ENCODE data around the gene WNT2.
"Not testable (repeated sequence)": the region's sequence is repeated elsewhere in the genome, so short reads cannot be mapped to it uniquely, and the experiment has no call there.

WNT2 gene

DNA sequence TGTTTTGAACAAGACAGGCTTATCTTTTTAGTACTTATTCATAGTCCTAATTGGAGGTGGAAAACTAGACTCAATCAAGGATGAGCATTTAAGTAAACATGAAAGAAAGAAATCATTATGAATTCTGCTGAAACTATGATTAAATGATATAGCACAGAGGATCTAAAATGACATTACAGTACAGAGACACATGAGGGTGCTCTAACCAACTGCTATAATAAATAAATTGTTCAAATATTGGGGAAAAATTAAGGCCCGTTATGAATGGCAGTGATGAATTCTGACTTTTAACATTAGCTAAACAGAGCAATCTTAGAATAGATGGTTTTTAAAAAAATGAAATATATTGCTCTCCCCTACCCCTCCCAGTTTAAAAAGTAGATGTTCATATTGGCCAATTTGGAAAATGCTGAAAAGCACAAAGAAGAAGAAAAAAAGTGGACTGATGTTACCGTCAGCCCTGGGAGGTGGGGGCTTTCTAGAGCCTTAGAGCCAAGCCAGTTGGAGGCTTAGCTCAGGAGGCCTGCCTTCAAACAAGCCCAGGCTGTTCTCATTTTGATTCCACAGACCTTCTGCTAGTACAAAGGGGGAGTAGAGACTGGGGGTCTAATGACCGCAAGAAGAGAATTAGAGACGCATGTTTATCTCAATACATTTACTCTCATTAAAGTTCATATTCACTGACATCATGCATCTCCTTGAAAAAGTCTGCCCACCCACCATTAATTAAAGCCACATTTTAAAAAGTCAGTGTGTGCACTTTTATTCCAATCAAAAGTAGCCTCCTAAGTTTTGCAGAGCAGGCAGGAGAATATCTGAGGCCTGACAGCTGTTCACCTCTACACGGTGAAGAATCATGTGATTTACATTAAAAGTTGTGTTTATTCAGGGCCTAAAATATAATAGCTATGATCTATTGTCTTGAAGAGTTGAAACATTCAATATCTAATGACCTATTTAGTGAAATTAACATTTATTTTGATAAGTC is 10.0 kb downstream of the WNT2 start:
- H3K4me3 ChIP-seq (ENCODE audit: low read depth, low read length) = no peak overlapping the region

DNA sequence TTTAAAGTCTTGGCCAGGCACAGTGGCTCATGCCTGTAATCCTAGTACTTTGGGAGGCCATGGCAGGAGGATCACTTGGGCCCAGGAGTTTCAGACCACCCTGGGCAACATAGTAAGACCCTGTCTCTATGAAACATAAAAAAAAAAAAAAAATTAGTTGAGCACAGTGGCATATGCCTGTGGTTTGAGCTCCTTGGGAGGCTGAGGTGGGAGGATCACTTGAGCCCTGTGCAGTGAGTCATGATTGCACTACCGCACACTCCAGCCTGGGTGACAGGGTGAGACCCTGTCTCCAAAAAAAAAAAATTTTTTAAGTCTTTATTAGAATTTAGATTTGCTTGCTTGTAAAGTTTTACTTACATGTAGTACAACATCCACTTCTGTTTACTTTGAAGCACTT is 14.0 kb downstream of the WNT2 start:
- no peak overlapping the region for H3K4me3 ChIP-seq (ENCODE audit: low read depth, low read length)

DNA sequence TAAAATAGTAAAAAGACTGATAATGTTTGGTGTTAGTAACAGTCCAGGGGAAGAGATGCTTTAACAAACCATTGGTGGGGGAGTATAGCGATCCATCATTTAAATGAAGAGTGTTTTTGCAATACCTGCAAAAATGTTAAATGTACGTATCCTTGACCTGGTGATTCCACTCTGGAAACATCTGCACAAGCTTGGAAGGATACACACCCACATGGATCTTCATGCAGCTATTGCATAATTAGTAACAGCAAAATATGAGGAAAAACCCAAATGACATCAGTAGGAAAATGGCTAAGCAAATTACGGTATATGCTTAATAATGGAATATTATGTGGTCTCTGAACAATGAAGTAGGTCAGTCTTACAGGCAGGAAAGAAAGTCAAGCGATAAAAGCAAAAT is 20.5 kb downstream of the WNT2 start:
- H3K4me3 ChIP-seq (ENCODE audit: low read depth, low read length) = no peak overlapping the region

DNA sequence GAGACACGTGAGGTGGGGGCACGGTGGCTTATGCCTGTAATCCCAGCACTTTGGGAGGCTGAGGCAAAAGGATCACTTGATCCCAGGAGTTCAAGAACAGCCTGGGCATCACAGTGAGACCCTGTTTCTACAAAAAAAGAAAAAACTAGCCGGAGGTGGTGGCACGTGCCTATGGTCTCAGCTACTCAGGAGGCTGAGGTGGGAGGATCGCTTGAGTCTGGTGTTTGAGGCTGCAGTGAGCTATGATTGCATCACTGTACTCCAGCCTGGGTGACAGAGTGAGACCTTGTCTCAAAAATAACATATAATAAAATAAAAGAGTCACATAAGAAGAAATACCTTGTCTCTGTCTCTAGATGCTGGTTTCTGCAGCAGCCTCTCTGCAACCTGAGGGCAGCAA is 22.4 kb downstream of the WNT2 start:
- H3K4me3 ChIP-seq (ENCODE audit: low read depth, low read length) = not testable (repeated sequence)

DNA sequence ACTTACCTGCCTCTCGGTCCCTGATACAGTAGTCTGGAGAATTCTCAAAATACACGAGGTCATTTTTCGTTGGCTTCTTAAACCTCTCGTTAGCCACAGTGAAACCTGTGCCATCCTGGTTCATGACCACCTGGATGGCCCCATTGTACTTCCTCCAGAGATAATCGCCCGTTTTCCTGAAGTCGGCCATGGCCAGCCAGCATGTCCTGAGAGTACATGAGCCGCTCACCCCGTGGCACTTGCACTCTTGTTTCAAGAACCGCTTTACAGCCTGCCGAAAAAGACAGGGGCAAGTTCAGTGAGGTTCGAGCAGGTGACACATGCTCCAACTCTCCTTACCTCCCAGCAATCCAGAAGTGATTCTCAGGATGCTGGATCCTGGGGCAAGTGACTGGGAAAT is 25.3 kb downstream of the WNT2 start:
- no peak overlapping the region for H3K4me3 ChIP-seq (ENCODE audit: low read depth, low read length)

DNA sequence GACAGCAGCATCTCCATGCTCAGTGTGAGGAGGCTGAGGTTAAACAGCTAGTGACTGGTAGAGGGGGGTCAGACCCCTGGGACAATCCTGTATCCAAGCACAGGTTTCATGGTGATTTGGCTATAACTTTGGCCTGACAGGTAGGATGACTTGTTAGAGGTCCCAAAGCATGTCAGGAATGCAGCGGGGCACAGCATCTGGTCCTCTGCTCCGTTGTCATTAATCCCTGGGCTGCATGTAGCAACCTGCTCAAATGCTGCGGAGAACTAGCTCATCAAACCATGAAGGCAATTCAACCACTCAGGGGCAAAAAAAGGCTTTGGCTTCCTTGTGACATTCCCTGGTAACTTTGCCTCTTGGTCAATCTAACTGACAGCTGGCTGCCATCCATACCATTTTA is 26.8 kb downstream of the WNT2 start:
- H3K4me3 ChIP-seq (ENCODE audit: low read depth, low read length) = no peak overlapping the region

DNA sequence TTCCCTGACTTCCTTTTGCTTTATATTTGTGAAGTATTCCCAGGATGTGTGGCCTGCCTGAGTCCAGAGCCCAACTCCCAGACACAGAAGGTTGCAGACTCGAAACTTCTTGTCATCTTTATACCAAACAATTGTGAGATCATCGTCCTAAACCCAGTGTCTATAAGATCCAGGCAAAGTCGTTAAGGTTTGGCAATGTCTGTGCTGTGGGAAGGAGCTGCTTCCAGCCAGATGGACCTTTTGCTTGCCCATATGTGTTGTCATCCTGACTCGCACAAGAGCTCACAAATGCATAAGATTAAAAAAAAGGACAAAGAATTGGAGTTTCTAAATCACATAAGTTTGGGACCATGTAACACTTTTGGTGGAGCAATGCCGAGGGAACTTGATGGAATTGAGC is 37.0 kb downstream of the WNT2 start:
- H3K4me3 ChIP-seq (ENCODE audit: low read depth, low read length) = no peak overlapping the region

DNA sequence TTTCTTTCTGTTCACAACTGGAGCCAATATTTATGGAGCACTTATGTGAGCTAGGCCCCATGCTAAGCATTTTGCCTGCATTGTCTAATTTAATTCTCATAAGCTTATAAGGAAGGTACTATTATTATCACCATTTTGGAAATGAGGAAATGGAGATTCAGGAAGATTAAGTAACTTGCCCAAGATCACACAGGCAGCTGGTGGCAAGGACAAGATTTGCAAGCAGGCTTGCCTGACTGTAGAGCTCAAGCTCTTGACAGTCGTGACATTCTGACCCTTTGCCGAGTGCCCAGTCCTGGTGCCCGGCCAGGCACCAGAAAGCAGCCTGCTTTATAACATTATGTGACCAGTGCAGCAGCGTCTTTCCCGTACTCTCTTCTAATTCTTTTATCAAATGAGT is 38.2 kb downstream of the WNT2 start:
- H3K4me3 ChIP-seq (ENCODE audit: low read depth, low read length) = no peak overlapping the region

DNA sequence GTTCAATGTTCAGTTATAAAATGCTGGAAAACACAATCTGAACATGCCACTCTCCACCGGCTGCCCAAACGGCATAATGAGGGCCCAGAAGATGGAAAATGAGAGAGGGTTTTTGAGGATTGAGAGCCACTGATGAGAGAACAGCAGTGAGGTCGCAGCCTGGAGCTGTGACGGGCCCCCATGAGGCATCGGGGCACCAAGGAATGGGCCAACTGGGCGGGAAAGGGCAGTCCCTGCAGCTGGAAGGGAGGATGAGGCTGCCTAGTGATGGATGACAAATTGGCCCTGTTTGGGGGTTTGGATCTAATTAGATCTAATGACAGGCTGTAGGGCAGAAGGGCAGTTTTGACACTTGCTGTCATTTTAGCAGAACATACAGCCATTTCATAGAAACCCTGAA is 39.1 kb downstream of the WNT2 start:
- no peak overlapping the region for H3K4me3 ChIP-seq (ENCODE audit: low read depth, low read length)

DNA sequence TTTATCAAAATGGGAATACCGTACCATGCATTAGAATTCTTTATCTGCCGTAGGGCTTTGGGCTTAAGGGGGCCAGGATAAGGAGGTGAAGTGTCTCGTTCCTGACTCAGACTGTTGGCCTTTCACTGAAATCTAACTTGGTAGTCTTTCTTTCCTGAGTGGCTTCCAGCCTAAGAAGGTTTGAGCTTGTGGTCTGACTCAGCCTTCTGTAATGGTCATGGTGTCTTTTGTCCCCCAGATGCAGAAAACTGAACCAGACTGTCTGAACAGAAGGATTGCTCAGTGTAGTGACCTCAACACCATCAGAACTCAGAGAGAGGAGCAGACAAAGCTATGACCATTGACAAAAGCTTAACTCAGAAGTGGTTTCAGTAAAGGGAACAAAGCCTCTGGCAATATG is 39.5 kb downstream of the WNT2 start:
- no peak overlapping the region for H3K4me3 ChIP-seq (ENCODE audit: low read depth, low read length)

DNA sequence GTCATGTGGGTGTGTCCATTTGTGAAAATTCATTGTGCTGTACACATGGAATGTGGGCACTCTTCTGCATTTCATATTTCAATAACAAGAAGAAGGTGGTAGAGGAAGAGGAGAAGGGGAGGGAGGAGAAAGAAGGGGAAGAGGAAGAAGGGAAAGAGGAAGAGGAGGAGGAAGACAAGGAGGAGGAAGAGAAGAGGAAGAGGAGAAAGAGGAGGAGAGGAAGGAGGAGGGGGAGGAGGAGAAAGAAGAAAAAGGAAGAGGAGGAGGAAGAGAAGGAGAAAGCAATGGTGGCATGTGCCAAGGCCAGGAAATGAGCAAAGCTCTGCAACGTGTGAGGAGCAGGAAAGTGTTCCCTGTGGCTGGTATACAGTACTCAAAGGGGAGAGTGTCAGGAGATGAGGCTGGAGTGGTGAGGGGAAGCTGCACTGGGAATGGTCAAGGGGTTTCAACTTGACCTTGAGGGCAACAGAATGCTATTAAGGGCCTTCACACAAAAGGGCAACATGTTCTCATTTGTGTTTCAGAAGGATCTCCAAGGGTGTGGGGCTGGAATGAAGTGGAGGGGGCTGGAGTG is 40.5 kb downstream of the WNT2 start:
- H3K4me3 ChIP-seq (ENCODE audit: low read depth, low read length) = no peak overlapping the region

DNA sequence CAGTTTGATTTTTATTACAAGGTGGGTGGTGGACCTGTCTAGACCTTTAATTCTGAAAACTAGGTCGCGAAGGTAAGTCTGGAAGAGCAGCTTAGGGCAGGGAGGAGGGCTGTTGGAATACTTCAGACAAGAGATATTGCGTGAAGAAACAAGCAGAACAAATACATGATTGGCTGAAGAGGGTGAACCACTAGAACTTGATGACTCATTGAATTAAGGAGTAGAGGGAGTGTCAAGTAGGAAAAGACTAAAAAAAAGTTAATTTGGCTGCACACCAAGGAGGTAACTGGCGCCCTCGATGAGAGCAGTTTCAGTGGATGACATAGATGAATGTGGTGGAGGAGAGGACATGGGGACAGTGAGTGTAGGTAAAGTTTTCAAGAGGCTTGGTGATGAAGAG is 41.3 kb downstream of the WNT2 start:
- no peak overlapping the region for H3K4me3 ChIP-seq (ENCODE audit: low read depth, low read length)

DNA sequence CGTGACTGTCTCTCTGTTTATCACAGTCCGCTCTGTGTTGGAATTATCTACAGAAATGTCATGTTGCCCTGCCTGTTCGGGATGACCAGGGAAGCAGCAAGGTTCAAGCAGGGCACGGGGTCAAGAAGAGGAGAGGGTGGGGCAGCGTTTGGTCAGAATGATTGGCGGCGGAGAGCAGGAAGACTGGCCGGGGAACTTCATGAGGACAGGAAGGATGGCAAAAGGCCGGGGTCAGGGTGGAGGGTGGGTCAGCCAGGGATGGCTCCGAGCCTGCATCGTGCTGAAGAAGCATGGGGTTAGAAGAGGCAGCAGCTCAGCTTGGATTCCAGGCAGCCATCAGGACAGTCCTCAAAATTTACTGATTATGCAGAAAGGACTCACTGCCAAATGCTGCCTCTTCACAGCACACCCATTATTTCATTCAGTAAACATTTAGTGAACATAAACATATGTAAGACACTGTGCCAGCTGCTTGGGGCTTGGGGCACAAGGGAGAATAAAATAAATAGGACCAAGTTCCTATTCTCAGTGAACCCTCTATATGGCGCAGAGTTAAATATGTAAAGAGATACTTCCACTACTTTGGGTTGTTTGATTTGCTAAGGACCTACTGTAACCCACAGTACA is 42.8 kb downstream of the WNT2 start:
- no peak overlapping the region for H3K4me3 ChIP-seq (ENCODE audit: low read depth, low read length)

DNA sequence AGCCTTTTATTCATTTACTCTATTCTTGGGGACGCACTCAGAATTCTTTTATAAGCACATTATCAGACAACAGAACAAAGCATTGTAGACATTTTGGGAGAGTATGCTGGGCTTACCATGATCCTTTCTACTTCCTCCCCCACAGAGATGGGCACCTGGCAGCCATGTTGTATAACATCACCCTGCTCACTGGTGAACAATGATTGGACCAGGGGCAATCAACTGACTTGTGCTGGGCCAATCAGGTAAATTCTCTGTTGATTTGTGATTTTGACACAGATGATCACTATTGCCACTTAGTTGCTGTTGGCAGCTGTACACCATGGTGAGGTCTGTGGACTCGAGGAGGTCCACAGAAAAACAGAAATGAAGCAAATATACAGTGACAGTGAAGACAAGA is 43.7 kb downstream of the WNT2 start:
- H3K4me3 ChIP-seq (ENCODE audit: low read depth, low read length) = no peak overlapping the region

DNA sequence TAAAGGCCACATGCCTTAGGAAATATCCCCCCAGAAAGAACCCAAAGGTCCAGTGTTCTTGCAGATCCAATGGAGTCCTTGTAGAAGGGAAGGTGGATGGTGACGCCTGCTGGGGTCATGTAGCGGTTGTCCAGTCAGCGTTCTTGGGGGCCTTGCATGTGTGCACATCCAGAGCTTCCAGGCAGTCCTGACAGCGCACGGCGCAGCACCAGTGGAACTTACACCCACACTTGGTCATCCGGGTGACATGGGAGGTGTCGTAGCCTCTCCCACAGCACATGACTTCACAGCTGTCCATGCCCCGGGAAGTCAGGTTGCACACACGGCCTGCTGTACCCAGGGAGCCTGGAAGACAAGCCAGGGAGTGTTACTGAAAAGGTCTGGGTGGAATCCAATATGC is 44.8 kb downstream of the WNT2 start:
- no peak overlapping the region for H3K4me3 ChIP-seq (ENCODE audit: low read depth, low read length)

DNA sequence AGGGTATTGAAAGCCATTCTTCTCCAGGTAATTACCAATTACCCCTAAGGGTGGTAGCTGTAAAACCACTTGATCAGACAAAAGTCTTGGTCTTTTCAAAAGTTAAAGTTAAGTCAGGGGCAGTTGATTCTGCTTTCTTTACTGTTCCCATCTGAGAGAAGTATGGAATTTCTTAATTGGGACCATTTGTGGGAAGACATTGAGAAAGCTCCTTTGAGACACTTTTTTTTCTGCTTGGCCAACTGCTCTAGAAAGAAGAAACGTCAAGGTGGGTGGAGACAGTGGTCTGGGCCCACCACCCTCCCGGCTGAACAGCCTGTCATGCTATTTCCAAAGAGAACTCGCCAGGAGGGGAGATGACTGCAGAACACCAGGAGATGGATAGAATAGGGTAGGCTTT is 45.3 kb downstream of the WNT2 start:
- H3K4me3 ChIP-seq (ENCODE audit: low read depth, low read length) = no peak overlapping the region

DNA sequence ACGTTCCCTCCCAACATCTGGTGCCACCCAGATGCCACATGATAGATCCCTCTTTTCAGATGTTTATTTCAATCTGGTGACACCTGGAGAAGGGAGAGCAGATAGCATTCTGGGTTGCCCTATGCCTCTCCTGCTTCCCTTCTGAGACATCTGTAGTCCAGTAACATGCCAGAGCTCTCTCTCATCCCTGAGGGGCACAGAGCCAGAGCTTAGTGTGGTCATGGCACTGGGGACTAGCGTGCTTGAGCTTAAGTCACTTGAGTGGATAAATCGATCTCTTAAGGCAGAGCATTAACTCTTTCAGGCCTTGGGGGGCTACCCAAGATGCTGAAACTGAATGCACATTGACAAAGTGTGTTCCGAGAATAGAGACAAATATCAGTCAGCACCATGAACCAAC is 47.9 kb downstream of the WNT2 start:
- no peak overlapping the region for H3K4me3 ChIP-seq (ENCODE audit: low read depth, low read length)

DNA sequence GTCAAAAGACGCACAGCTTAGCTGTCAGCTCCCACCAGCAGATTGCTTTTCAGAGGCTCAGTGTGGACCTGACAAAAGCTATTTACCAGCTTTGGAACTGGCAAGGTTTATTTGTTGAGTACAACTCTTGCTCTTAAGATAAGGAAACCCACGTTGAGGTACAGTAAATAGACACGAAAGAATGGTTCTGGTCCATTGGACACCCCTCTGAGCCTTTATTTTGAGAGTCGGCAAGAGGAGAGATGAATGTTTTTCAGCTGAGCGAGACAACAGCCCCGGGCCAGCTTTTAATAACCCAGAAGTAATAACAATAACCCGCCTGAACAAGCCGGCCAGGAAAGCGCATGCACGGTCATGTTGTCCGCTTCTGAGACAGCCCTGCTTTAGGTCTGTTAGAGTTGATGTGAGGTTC is 49.0 kb downstream of the WNT2 start:
- H3K4me3 ChIP-seq (ENCODE audit: low read depth, low read length) = no peak overlapping the region

DNA sequence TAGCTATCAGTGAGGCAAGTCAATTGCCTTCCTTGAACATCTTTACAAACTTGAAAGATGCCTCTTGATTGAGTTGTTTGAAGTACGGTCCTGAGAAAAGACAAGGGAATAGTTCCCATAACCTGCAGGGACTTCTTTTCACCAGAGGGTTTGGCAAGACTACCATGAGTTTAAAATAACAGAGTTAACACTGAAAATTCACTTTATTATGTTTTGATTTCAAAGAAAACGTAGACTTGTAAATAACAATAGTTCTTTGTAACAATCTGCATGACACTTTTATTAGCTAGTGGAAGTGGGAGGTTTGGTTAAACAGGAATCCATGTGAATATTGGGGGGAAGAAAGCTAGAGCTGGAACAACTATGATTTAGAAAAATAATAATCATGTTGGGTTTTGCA is 49.5 kb downstream of the WNT2 start:
- H3K4me3 ChIP-seq (ENCODE audit: low read depth, low read length) = no peak overlapping the region

DNA sequence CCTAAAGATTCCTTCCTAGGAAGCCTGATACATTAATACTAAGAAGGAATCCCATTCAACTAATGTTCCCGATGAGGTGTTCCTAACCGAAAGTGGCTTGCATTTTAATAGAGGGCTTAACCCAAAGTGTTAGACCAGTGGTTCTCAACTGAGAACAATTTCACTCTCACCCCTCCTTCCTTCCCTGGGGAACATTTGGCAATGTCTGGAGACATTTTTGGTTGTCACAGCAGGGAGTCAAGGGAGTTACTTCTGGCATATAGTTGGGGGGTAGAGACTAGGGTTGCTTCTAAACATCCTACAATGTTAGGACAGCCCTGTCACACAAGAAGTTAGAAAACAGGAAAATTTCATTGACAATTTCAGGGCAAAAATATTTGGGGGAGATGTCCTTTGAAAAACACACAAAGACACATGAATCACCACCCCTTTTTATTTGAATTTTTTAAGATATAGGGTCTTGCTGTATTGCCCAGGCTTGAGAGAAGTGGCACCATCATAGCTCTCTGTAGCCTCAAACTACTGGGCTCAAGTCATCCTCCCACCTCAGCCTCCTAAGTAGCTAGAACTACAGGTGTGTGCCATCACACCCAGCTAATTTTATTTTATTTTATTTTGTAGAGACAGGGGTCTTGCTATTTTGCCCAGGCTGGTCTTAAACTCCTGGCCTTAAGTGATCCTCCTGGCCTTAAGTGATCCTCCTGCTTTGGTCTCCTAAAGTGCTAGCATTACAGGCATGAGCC is 50.7 kb downstream of the WNT2 start:
- no peak overlapping the region for H3K4me3 ChIP-seq (ENCODE audit: low read depth, low read length)

DNA sequence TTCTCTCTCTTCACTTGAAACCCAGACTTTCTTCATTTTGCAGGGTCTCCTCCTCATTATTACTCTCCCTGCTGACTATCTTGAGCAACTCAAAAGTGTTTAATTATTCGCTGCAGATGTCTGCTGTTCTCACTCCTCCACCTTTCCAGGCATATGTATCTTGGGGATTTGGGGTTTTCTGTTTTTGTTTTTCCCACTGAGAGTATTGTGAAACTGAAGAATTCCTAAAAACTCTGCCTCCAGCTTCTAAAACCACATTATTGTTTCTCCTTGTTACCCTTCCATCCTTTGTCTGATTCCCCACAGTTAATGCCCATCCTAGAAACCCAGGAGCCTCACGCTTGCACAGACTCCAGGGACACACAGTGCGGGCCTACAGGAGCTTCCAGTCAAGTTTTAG is 51.3 kb downstream of the WNT2 start:
- H3K4me3 ChIP-seq (ENCODE audit: low read depth, low read length) = no peak overlapping the region

Data from iPS-11a (cell line).